PFSK-1 (cell line): Measurements from ENCODE around the gene ACOXL.

Experiments
- TAF1 ChIP-seq: IDR thresholded peaks from 2 replicates; pipeline ENCODE4 v1.6.1; 2012; ENCODE audit warnings: low read length, control low read depth, borderline replicate concordance; ENCODE audit not compliant: insufficient read depth
- TF ChIP-seq, protein P1 (sequence below), 2 experiments: IDR thresholded peaks; 2 replicates each; pipeline versions ENCODE4 v1.6.1 to v1.8.0; 2011 to 2012; ENCODE audit warnings: low read depth in 2 of 2, low read length in 2 of 2, control low read depth in 1 of 2, inconsistent platforms in 1 of 2, mild to moderate bottlenecking in 1 of 2, moderate library complexity in 1 of 2; ENCODE audit not compliant: insufficient read depth in 1 of 2

DNA sequence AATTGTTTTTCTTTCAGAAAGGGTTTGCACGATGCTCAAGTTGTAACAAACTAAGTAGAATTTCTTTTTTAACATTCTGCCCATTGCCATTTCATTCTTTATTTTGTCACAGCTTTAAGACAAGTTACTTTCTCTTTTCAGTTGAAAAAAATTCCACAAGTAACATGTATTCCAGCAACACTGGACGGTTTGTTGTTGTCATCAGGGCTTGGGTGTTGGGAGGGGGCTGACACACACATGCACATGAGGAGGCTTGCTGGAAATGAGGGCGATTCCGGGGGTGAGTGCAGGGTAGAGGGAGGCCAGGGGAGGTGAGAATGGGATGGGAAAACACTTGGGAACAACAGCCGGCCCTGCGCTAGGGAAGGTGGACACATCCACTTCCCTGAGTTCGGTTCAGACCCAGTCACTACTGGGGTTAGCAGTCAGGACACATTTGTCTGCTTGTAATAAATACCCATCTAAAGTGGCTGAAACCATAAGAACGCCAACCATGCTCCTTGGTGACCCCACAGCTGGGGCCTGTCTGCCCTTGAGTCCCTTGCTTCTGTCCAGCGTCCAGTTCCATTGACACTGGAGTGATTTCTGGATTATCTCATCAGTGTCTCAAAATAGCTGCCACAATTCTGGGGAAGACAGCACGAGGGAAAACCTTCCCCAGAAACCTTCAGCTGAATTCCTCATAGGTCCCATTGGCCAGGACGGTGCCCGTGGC, 246.5 kb downstream of the ACOXL start:
- TF ChIP-seq, protein P1, sequence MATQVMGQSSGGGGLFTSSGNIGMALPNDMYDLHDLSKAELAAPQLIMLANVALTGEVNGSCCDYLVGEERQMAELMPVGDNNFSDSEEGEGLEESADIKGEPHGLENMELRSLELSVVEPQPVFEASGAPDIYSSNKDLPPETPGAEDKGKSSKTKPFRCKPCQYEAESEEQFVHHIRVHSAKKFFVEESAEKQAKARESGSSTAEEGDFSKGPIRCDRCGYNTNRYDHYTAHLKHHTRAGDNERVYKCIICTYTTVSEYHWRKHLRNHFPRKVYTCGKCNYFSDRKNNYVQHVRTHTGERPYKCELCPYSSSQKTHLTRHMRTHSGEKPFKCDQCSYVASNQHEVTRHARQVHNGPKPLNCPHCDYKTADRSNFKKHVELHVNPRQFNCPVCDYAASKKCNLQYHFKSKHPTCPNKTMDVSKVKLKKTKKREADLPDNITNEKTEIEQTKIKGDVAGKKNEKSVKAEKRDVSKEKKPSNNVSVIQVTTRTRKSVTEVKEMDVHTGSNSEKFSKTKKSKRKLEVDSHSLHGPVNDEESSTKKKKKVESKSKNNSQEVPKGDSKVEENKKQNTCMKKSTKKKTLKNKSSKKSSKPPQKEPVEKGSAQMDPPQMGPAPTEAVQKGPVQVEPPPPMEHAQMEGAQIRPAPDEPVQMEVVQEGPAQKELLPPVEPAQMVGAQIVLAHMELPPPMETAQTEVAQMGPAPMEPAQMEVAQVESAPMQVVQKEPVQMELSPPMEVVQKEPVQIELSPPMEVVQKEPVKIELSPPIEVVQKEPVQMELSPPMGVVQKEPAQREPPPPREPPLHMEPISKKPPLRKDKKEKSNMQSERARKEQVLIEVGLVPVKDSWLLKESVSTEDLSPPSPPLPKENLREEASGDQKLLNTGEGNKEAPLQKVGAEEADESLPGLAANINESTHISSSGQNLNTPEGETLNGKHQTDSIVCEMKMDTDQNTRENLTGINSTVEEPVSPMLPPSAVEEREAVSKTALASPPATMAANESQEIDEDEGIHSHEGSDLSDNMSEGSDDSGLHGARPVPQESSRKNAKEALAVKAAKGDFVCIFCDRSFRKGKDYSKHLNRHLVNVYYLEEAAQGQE (IDR thresholded peaks at IDR 0.05; ENCODE audit: insufficient read depth in 1 of 2, low read depth in 2 of 2, low read length in 2 of 2): no peak
- no peak for TF ChIP-seq TAF1
